HG03342 (cell line): ENCODE data around the gene SPAG16.

ENCODE experiments used
- ATAC-seq: cut with Tn5 transposase; IDR thresholded peaks from one replicate; pipeline ENCODE4 v1.9.1; 2021; ENCODE audit warnings: mild to moderate bottlenecking, moderate library complexity; ENCODE audit not compliant: unreplicated experiment

Gene SPAG16

GRCh38 chr2:214325404-214325803 lies 1041.1 kb downstream of the SPAG16 start:
- no peak for ATAC-seq

GRCh38 chr2:214328941-214329340 lies 1044.7 kb downstream of the SPAG16 start:
- no peak for ATAC-seq

- no peak for ATAC-seq
These were observed 1057.4 kb downstream of the SPAG16 start for GRCh38 chr2:214341646-214342045.

- no peak for ATAC-seq
These were observed 1074.2 kb downstream of the SPAG16 start for GRCh38 chr2:214358506-214358905.

- no peak for ATAC-seq
These were observed 1076.9 kb downstream of the SPAG16 start for GRCh38 chr2:214361116-214361515.

- ATAC-seq = no peak
These were observed 1081.3 kb downstream of the SPAG16 start for GRCh38 chr2:214365549-214365948.

- ATAC-seq = no peak
These were observed 1082.9 kb downstream of the SPAG16 start for GRCh38 chr2:214367171-214367570.

- ATAC-seq = peak; percentile 52
These were observed 1092.5 kb downstream of the SPAG16 start for GRCh38 chr2:214376618-214377285.

GRCh38 chr2:214377286-214377624 lies 1093.0 kb downstream of the SPAG16 start:
- no peak for ATAC-seq

- ATAC-seq = no peak
These were observed 1094.3 kb downstream of the SPAG16 start for GRCh38 chr2:214378455-214379103.

- no peak for ATAC-seq
These were observed 1095.0 kb downstream of the SPAG16 start for GRCh38 chr2:214379227-214379626.

- no peak for ATAC-seq
These were observed 1096.4 kb downstream of the SPAG16 start for GRCh38 chr2:214380681-214381080.

- no peak for ATAC-seq
These were observed 1098.0 kb downstream of the SPAG16 start for GRCh38 chr2:214382229-214382628.

GRCh38 chr2:214386720-214387119 lies 1102.5 kb downstream of the SPAG16 start:
- ATAC-seq = no peak

GRCh38 chr2:214389334-214389733 lies 1105.1 kb downstream of the SPAG16 start:
- no peak for ATAC-seq

GRCh38 chr2:214393796-214394195 lies 1109.5 kb downstream of the SPAG16 start:
- no peak for ATAC-seq

- no peak for ATAC-seq
These were observed 1110.8 kb downstream of the SPAG16 start for GRCh38 chr2:214395040-214395439.

- ATAC-seq = no peak
These were observed 1117.3 kb downstream of the SPAG16 start for GRCh38 chr2:214401580-214401979.

- no peak for ATAC-seq
These were observed 1126.0 kb downstream of the SPAG16 start for GRCh38 chr2:214410128-214410775.

- no peak for ATAC-seq
These were observed 1126.8 kb downstream of the SPAG16 start, which contains the start of gene VWC2L for GRCh38 chr2:214410918-214411554. TSS of gene VWC2L (plus strand) at chr2:214411054. CDS start at chr2:214414194, 3,140 bp downstream.

GRCh38 chr2:214412679-214413078 lies 1128.4 kb downstream of the SPAG16 start:
- no peak for ATAC-seq

- ATAC-seq = no peak
These were observed 1152.2 kb downstream of the SPAG16 start for GRCh38 chr2:214436470-214436869.
